ENCODE measurements around the gene GABRR3.
"Not testable (repeated sequence)": the region's sequence is repeated elsewhere in the genome, so short reads cannot be mapped to it uniquely, and the experiment has no call there.

GABRR3 gene

DNA sequence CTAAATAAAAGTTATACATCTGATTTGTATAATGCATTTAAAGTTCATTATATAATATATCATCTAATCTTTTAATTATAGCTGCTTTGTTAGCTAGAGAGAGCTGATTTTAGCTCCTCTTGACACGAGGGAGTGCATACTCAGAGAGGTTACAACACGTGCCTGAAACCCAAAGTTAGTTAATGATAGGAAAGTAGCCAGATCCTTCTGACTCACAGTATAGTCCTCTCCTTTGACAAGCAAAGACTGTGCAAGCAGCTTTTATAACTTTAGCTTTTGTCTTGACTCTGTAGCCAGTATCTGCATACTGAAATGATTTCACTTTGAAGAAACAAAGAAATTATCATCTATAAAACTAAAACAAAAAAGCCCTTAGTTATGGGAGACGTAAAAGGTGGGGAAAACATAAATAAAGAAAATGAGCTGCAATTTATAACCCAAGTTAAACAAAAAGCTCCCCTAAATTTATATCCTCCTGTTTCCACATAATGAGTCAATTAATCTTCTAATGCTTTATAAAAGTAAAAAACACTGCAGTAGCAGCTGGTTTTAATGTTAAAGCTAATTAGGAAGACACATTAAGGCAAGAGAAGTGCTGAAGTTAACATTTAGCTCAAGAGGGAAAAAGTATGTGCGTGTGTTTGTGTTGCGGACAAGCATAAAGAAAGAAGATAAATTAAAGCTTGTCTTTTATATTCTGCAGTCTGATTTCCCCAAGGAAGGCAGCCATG, 13.1 kb downstream of the GABRR3 start:
- DNase-seq = no peak

DNA sequence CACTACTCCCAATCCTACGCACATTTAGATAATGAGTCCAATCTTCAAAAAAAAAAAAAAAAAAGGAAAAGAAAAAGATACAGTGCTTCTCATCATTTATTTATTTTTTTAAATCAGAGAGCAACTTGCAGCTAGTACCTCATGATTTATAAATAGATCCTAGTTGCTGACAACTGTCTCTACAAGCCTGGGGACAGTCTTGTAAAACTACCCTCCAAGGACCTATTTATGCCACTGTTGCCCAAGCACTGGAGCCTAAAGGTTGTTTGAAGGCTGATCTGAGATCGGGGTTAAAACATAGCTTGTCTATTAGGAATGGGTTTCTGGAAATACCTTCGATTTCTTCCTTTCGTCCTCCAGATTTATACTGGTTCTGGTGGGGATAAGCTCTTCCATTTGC, 14.7 kb downstream of the GABRR3 start:
- DNase-seq = no peak

DNA sequence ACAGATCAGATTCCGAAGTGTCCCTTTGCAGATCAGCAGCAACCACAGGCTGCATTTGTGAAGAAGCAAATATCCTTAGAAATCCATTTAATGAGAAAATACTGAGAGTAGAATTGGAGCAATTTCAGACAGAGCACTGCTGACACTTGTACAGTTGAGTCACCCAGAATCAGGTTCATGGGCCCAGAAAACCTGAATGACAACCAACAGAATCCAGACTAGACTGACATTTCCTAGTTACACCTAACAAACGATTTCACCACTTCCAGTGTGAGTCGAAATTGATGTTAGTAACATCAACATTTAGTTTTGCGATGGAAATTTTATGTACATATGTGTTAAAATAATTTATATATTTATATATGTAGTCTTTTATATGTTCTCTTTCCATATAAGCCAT, 16.8 kb downstream of the GABRR3 start:
- DNase-seq = no peak

DNA sequence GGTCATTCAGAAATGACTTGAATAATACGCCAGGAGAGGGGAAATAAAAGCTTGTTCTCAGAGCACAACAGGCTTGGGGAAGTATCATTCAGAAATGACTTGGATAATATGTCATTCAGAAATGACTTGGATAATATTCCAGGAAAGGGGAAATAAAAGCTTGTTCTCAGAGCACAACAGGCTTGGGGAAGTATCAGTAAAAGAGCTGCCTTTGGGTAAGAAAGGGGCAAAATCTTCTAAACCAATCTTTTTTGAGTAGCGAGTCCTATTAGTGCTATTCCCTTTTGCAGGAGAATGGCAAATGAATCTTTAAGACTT, 20.9 kb downstream of the GABRR3 start:
- peak; percentile 6 to 45 (median 18) for DNase-seq

DNA sequence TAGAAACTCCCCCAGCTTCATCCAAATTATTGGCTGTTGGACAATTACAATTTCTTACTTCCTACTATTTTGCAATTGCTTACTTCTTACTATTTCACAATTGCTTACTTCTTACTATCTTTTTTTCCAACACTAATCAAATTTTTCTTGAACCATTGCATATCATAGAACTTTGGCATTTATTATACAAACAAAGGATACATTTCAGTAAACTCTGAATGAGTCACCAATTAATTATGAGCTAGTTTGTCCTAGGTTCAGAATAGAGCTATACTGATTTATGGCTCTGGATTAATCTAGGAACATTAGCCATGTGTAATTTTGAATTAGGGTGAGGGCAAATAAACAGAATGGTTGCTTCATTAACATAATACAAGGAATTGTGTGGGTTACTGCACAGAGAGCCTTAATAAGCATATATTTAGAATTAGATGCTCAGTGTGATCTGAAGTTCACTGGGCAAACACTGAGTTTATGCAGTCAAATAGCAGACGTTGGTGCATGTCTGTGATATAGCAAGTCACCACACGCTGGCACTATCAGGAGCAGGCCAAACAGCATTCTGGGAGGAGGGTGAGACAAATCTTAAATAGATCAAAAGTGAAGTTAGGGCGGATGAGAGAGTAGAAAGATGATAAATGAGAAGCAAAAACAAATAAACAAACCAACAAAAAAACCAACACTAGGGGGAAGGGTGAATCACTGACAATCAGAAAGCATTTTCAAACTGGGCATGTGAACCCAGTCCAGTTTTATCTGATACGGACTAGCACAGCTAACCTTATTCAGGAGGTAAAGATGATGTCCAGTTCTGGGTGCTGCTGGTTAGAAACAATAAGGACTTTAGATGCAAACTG, 21.5 kb downstream of the GABRR3 start:
- peak in 2 of 4 experiments; percentile 13 to 40 for DNase-seq

DNA sequence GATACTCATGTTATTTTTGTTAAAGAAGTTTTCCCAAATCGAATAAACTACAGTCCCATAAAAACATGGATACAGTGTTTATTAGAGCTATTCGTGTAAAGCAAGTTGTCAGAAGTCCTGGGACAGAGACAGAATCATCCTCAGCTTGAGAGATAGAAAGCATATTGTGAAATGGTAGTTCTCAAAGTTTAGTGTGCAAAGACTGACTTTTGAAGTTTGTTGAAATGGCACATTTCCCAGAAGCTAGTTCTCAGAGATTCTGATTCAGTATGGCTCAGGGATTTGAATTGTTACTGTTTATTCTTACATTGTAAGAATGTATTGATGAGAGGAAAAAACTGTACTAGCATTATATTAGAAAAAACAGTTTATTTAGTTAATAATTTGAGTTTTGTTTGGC, 22.1 kb downstream of the GABRR3 start:
- peak in 2 of 4 experiments; percentile 3 to 14 for DNase-seq

DNA sequence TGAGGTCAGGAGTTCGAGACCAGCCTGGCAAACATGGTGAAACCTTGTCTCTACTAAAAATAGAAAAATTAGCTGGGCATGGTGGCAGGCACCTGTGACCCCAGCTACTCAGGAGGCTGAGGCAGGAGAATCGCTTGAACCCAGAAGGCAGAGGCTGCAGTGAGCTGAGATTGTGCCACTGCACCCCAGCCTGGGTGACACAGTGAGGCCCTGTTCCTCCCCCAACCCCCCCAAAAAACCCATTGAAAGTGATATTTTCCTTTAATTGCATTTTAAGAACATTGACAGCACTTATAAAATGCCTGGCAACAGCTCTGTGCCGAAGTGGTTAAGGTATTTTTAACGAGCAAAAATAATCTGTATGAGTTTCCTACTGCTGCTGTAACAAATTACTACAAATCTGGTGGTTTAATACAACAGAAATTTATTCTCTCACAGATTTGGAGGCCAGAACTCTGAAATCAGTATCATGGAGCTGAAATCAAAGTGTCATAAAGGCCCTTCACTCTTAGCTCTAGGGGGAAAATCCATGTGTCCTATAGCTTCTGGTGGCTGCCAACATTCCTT, 24.1 kb downstream of the GABRR3 start:
- not testable (repeated sequence) for DNase-seq

DNA sequence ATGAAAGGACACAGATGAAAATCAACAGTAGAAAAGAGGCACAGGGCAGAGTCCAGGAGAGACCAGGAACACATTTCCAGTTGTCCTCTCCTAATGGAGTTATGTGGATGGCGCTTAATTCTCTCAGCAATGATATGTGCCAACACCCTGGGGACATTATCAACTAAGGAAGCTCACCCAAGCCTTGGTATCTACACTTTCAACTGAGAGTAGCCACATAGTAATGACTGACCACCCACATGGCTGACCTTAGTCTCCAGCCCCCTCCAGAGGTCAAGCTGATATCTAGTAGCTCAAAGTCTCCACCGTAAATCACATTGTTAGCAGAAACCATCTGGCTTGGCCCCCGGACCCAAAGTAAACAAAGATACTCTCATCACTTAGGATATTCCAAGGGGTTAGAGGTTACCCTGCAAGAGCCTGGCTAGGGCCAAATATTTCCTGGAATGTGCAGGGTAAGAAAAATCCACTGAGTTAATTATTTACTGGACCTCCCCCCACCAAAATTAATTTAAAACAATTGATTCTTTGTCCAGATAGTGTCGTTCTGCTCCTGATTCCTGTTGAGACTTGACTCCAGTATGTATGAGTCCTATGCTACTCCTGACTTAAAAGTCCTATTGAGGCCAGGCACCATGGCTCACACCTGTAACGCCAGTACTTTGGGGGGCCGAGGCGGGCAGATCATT, 24.8 kb downstream of the GABRR3 start:
- no peak for DNase-seq

DNA sequence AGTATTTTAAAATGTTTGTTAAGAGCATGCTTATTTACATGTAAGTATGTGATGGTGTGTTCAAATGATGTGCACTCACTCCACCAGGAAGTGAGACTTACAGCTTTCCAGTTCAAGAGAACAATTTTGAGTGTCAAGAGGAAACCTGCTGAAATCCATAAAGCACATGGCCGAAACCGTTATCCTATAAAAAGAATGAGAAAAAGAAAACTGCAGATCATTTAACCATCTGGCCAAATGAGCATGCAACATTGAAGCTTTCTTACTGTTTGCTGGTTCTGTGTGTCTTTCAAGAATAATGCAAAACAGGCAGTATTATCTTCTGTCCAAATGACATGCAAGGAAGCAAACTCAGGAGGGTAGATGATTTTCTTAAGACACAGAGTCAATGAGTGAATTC, 26.3 kb downstream of the GABRR3 start:
- DNase-seq = no peak

DNA sequence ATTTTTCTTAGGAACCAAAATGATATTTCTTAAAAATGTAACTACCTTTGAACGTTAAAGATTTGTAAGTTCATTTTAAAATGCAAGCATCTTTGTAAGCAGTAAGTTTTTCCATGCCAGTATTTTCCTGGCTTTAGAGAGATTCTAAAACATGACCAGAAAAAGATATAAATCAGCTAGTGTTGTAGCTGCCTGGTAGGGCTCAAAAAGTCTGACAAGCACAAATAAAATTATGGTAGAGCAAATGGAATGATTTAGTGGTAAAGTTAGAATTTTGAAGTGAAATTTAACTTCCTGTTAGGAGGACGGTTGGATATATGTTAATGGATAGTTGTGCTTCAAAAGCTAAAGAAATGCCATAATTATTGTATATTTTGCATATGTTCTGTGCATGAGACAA, 29.7 kb downstream of the GABRR3 start:
- no peak for DNase-seq

DNA sequence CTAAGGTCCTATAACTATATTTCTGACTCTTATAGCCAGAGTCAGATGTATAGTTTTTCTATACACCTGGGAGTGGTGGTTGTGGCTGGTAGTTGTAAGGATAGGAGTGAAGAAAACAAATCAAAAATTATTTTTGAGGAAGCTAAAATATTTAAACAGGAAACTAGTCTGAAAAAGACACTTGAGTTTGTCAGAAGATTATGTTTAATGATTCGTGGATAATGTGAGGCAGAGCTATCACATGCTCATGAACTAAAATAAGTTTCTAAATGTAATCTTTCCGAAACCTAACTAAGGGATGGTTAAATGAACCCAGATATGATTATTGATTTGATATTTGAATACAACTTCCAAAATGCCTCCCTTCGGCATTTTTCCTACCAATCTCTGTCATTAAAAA, 30.4 kb downstream of the GABRR3 start:
- DNase-seq = no peak

DNA sequence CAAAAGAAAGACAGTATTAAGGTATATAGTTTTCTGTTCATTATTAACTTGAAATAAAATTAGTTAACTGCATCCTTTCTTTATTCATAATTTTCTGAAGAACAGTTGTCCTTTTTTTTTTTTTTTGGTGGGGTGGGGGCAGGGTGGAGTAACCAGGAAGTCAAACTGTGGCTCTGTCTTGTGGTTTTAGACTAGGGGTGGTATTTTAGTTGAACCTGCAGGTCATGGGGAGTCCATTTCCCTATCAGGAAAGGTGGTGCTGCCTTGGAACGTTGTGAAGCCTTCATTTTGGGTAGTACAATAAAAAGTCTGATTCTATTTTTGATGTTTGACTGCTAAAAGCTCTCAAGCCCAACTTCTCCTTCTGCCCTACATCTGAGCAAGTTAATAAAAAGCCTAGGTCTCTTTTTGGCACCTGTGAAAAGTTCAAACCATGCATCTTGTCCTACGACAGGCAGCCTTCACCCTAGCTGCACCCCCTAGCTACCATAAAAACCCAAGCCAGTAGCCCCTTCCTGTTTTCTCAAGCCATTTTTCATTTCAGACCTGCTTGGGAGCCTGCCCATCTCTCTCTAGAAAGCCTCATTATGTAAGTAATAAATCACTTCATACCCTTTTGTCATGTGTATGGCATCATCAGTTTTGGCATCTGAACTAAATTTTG, 31.7 kb downstream of the GABRR3 start:
- DNase-seq = no peak

DNA sequence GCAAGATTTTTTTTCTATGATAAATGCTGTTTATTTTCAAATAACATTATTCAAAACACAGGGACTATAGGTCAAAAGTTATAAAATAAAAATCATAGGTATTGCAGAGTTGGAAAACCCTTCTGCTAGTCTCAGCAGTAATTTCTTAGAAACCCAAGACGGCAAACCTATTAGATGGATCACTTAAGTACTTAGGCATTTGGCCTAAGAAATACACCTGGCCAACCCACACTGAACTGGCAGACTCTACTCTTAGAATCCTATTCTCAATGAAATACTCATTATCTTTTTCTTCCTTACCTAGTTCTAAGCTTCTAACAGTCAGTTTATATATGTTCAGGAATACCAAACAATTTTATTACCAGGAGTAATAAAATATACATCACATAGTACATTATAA, 32.4 kb downstream of the GABRR3 start:
- DNase-seq = no peak

DNA sequence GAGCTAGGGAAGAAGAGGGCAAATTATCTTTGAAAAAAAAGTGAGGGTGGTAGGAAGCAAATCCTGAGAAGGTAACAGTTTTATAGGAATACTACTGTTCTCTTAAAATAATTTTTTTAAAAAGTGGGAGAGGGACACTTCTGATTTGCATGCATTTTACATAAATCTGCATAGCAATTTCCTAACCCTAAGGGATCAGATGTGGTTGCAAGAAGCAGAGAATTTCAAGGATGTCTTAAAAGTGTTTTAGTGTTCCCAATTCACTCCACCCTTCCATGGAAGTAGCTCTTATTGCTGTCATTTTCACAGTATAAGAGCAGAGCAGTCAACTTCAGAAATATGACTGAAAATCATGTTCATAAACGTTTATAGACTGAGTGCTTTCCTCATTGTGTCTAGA, 35.1 kb downstream of the GABRR3 start:
- no peak for DNase-seq

DNA sequence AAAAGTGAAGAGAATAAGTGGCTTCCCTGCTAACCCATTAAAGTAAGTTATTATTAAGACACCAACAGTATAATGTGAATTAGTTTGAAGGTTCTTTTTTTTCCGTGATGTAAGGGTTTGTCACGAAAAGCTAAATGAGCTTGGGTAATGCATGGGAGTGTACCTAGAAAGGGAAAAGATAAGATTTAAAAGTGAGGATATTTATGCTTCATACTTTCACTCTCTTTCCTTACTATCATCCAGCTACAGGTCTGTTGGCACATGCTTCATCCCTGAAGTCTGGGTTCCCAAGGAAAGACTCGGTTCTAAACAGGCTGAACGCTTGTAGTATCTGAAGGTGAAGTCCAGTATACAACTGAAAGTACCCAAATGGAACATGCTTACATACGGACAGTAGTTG, 36.0 kb downstream of the GABRR3 start:
- DNase-seq = no peak

DNA sequence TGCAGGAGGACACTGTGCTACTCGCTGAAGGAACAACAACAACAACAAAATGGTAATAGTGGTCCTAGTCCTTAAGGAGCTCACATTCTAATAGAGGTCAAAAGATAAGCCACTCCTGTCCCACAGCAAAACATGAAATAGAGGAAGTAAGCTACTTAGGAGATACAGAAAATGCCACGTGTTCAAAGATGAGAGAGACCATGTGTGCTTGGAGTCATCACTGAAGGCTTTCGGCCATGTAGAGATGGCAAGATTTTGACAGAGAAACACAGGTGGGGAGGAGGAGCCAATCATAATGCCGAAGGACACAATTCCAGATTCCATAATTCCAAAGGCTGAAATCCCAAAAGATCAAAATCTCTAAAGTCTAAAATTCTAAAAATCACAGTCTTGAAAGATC, 38.1 kb downstream of the GABRR3 start:
- DNase-seq = no peak

DNA sequence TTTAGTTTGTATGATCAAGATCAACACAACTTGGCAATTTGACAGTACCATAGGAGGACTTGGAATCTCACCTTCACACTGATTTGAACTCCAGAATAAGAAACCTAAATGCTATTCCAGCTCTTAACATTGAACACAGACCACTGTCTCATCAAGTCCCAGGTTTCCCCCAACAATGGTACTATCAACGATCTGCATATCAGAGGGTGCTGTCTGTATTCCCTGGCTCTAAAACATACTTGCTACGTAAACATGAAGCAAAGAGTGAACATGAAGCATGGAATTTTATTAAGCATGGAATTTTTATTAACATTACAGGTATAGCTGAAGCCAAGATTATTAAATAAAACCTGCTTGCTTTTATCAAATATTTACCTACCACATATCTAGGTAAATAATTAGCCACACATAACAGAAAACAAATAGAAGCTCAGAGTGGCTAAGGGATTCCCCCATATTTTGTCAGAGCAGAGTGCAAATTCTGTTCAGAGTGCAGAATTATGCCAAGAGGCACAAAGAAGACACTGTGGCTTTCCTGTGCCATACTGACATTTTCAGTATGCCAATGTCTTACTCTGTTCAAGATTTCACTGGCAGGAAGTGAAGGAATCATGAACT, 40.7 kb downstream of the GABRR3 start:
- DNase-seq = no peak

DNA sequence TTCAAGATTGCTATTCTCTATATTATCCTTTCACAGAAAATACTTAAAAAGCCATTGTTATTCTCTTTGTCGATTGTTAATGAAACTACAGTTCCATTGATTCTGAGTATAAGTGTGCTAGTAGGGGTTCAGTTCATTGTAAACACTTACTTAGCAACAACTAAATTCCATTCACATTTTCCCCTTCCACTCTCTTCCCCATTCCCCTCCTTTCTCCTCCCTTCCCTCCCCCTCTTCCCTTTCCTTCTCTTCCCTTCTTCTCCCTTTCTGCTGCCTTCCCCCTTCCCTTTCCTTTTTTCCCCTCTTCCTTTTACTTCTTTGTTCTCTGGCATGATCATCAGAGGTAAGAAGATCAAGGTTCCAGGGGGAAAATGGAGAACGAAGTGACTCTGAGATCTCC, 41.6 kb downstream of the GABRR3 start:
- DNase-seq = no peak

DNA sequence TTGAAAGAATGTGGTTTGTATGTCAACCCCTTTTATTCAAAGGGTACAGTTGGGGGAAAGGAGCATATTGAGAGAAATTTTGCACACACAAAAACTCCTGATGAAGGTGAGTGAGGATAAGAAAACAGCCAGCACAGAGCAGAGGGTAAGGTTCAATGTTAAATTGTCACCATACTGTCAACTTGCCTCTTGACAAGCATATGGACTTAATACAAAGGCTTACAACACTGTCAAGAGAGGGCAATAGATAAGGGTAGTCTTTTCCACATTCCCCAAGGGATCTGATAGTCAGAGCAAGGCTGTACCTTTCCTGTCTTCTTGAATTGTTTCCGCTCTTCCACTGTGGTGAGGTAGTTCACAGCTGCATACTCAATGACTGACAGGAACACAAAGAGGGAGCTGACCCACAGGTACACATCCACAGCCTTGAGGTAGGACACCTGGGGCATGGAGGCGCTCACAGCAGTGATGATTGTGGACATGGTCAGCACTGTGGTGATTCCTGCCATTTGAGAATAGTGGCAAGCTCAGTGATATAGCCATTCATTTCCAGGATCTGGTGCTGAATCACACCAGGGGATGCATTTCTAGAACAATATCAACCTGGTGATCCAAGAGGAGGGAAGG, 42.5 kb downstream of the GABRR3 start:
- no peak for DNase-seq

DNA sequence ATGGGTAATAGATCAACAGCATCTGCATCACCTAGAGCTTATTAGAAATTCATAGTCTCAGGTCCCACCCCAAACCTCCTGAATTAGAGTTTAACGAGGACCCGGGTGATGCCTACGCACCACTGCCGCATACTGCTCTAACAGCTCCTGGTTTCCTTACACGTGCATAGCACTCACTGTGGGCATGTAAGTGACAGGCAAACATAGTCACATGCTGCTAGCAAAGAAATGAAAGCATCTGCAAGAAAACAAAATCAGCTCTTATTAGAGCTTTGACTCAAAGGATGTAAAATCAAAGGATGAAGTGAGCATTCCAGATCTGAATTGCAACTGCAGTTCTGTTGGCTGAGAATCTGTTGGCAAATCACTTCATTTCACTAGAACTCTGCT, 43.8 kb downstream of the GABRR3 start:
- no peak for DNase-seq

DNA sequence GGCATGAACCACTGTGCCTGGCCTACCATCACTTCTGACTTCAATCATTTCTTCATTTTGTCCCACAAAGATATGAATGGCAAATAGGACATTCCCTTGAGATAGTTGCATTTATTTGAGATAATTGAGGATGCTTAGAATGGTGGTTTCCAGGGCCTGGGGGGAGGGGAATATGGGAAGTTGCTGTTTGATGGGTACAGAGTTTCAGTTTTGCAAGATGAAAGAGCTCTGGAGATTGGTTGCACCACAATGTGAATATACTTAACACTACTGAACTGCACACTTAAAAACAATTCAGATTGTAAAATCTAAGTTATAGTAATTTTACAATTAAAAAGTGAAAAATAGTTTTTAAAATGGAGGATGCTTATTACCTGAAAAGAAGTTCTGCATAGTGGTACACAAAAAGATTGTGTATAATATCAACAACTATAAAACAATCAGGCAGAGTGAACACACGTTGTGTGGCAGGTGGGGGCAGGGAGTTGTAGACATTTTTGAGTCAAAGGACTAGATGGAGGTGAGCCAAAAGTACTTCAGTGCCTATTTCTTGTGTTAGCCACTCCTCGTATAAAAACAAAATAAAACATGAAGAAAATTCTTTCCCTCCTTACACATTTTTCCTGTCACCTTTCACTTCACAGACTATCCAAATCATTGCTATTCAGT, 44.4 kb downstream of the GABRR3 start:
- peak in 2 of 4 experiments; percentile 17 to 25 for DNase-seq
